ENCODE measurements around the gene ARHGEF17. TPM values are rescaled to one million over a fixed set of nuclear protein-coding genes. Genes with fewer than 3 reads are reported as not detected.

The ARHGEF17 gene
- polyA plus RNA-seq, 3 donors, result 0.16 to 1.2 (median 0.55) TPM

DNA sequence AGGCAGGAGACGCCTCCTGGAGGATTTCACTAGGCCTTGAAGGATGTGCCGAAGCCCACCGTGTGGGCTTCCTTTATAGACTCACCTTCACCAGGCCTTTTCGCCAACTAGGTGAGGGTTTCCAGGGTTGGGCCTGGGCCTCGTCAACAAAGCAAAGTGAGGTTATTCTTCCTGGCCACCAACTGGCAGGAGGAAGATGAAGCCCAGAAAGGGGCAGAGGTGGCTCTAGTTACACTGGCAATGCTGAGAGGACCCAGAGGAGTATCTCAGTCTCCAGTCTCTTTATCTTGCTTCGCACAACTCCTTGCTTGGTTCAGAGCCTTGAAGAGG, 67.7 kb downstream of the ARHGEF17 start:
- peak overlapping the region in 1 of 3 experiments; percentile 95 for H3K4me3 ChIP-seq (replicated peaks in 1 of 3; ENCODE audit: low read depth in 2 of 3, low read length in 3 of 3)
- H3K4me3 Mint-ChIP-seq, result peak overlapping the region in 1 of 2 donors; percentile 98
- H3K36me3 ChIP-seq (replicated peaks in 1 of 2; ENCODE audit: control insufficient read depth in 1 of 2, insufficient read depth in 2 of 2, low read length in 2 of 2), result peaks cover 0 to 19% of the 10 kb centered on the region in 2 donors
- peaks cover 46% of the 10 kb centered on the region for H4K20me1 ChIP-seq (ENCODE audit: insufficient read depth, low read length)
- DNase-seq, result no peak
- no peak overlapping the region for H3K9ac ChIP-seq (ENCODE audit: insufficient read depth, low read length, poor library complexity, severe bottlenecking)
- no peaks in the 10 kb centered on the region for H3K9me3 Mint-ChIP-seq
- H3K4me2 ChIP-seq (replicated peaks; ENCODE audit: extremely low read depth, low read length, poor library complexity, severe bottlenecking), result peak overlapping the region; percentile 83
- 42% methylated on average over 2 of the region's 6 CpGs for WGBS (ENCODE audit: insufficient coverage)
- H3K27ac ChIP-seq (ENCODE audit: low read depth in 1 of 2, low read length in 2 of 2), result peak overlapping the region in 1 of 2 donors; percentile 98
- peaks cover 52 to 57% of the 10 kb centered on the region in 2 donors for H3K4me1 ChIP-seq (ENCODE audit: control insufficient read depth in 1 of 2, insufficient read depth in 2 of 2, low read length in 2 of 2)
- H3K27ac Mint-ChIP-seq, result peak overlapping the region in 6 of 7 donors; percentile 56 to 99 (median 72)
- H2AFZ ChIP-seq (ENCODE audit: insufficient read depth, low read depth, low read length, poor library complexity, severe bottlenecking), result peak overlapping the region; percentile 74
- H3K27me3 Mint-ChIP-seq (ENCODE audit: low read depth in 3 of 3), result peaks cover 0 to 6% (median 2%) of the 10 kb centered on the region in 3 donors
- peaks cover 54% of the 10 kb centered on the region for H3K79me2 ChIP-seq (ENCODE audit: insufficient read depth, low read length)
- peaks cover 58% of the 10 kb centered on the region for H3K4me1 Mint-ChIP-seq
- no peak for TF ChIP-seq CTCF (IDR thresholded peaks at IDR 0.05)
- H3K27me3 ChIP-seq (ENCODE audit: control insufficient read depth in 2 of 2, insufficient read depth in 2 of 2, low read length in 2 of 2), result no peaks in the 10 kb centered on the region
- H3K9me3 ChIP-seq (replicated peaks in 1 of 2; ENCODE audit: control insufficient read depth in 1 of 2, insufficient read depth in 1 of 2, low read length in 2 of 2), result no peaks in the 10 kb centered on the region
- intact Hi-C loops (cut with micrococcal nuclease), result no loop called here
- H3K36me3 Mint-ChIP-seq, result peaks cover 26 to 31% of the 10 kb centered on the region in 2 donors

- Histone ChIP-seq H4K20me1 (ENCODE audit: insufficient read depth, low read length) (peaks cover 51% of the 10 kb centered on the region), H2AFZ (ENCODE audit: insufficient read depth, low read depth, low read length, poor library complexity, severe bottlenecking) (peak within 1 kb of the TSS; percentile 74), H3K36me3 (replicated peaks in 1 of 2; ENCODE audit: control insufficient read depth in 1 of 2, insufficient read depth in 2 of 2, low read length in 2 of 2) (peaks cover 0 to 19% of the 10 kb centered on the region in 2 donors), H3K9ac (ENCODE audit: insufficient read depth, low read length, poor library complexity, severe bottlenecking) (peak within 1 kb of the TSS; percentile 100), H3K4me3 (replicated peaks in 1 of 3; ENCODE audit: low read depth in 2 of 3, low read length in 3 of 3) (peak within 1 kb of the TSS; percentile 59 to 95 (median 86)), H3K9me3 (replicated peaks in 1 of 2; ENCODE audit: control insufficient read depth in 1 of 2, insufficient read depth in 1 of 2, low read length in 2 of 2) (no peaks in the 10 kb centered on the region), H3K27me3 (ENCODE audit: control insufficient read depth in 2 of 2, insufficient read depth in 2 of 2, low read length in 2 of 2) (no peaks in the 10 kb centered on the region), H3K4me1 (ENCODE audit: control insufficient read depth in 1 of 2, insufficient read depth in 2 of 2, low read length in 2 of 2) (peaks cover 57 to 62% of the 10 kb centered on the region in 2 donors), H3K27ac (ENCODE audit: low read depth in 1 of 2, low read length in 2 of 2) (peak within 1 kb of the TSS; percentile 78 to 98), H3K4me2 (replicated peaks; ENCODE audit: extremely low read depth, low read length, poor library complexity, severe bottlenecking) (peak within 1 kb of the TSS; percentile 83), H3K79me2 (ENCODE audit: insufficient read depth, low read length) (peaks cover 59% of the 10 kb centered on the region)
- intact Hi-C loops (cut with micrococcal nuclease), result no loop called here
- H3K36me3 Mint-ChIP-seq, result peaks cover 26 to 35% of the 10 kb centered on the region in 2 donors
- peak; percentile 91 to 94 (median 92) for DNase-seq
- under 1% methylated on average over 96 of the region's 96 CpGs for WGBS (ENCODE audit: insufficient coverage)
- H3K27me3 Mint-ChIP-seq (ENCODE audit: low read depth in 3 of 3), result peaks cover 0 to 6% (median 2%) of the 10 kb centered on the region in 3 donors
- peaks cover 63% of the 10 kb centered on the region for H3K4me1 Mint-ChIP-seq
- peak; percentile 96 for TF ChIP-seq CTCF (IDR thresholded peaks at IDR 0.05)
- H3K27ac Mint-ChIP-seq, result peak within 1 kb of the TSS; percentile 97 to 99 (median 98)
- peak within 1 kb of the TSS; percentile 98 for H3K4me3 Mint-ChIP-seq
- no peaks in the 10 kb centered on the region for H3K9me3 Mint-ChIP-seq
These were observed 68.2 kb downstream of the ARHGEF17 start, which contains the start of gene RELT for GRCh38 chr11:73376160-73376802. RELT (plus strand) TSS chr11:73376399; CDS start chr11:73389137, 12,738 bp downstream.
